K562 (cell line): ENCODE data around the gene NPIPB2. TPM values are rescaled to one million over a fixed set of nuclear protein-coding genes. Genes with fewer than 3 reads are reported as not detected.
A peak's percentile ranks its signal among the peaks of the same experiment; 100 is the strongest.

ENCODE experiments used
- BCL6 ChIP-seq: fragments of 250-450 bp; sonication (Bioruptor Pico); IDR thresholded peaks from 2 replicates; pipeline ENCODE4 v1.4.0; 2020
- ELF4 ChIP-seq: fragments of 450-650 bp; formaldehyde crosslinking; IDR thresholded peaks from 2 replicates; pipeline ENCODE4 v1.4.0; 2022; ENCODE audit warnings: missing genetic modification characterization
- MXI1 ChIP-seq: IDR thresholded peaks from 2 replicates; pipeline ENCODE4 v1.6.1; 2011; ENCODE audit warnings: low read depth, mild to moderate bottlenecking, improper control_type of control experiment, low read length
- POLR2H ChIP-seq: IDR thresholded peaks from 2 replicates; pipeline ENCODE4 v1.6.1; 2016; ENCODE audit warnings: missing genetic modification characterization, low read depth, mild to moderate bottlenecking, control low read depth, missing compliant biosample characterization, moderate library complexity
- SPI1 ChIP-seq: IDR thresholded peaks from 2 replicates; pipeline ENCODE4 v1.6.1; 2011; ENCODE audit warnings: low read depth, low read length, control low read depth, borderline replicate concordance
- TAF1 ChIP-seq: IDR thresholded peaks from 2 replicates; pipeline ENCODE4 v1.6.1; 2011; ENCODE audit warnings: mild to moderate bottlenecking, low read length, moderate library complexity; ENCODE audit not compliant: insufficient read depth, control insufficient read depth, severe bottlenecking; ENCODE audit errors: extremely low read depth
- ZNF561 ChIP-seq: fragments of 450-650 bp; formaldehyde crosslinking; conservative IDR thresholded peaks from 2 replicates; pipeline ENCODE4 v1.4.0; 2020; ENCODE audit warnings: mild to moderate bottlenecking, moderate library complexity
- polyA plus RNA-seq, 8 experiments: library from polyadenylated mRNA; depleted of rRNA in 4 of 8; stranded (reverse) in 5 of 8; unstranded in 3 of 8; fragments of >200 nt; fragmentation: Nextera tagmentation in 2 of 8; fragmentation: Illumina TruSeq in 1 of 8; extraction: Ambion mirVana in 2 of 8; extraction: Trizol in 1 of 8; gene quantifications; 2 replicates each; pipeline versions ENCODE4 v1.2.1 to v1.2.3, GENCODE V29; 2011 to 2014; ENCODE audit warnings: inconsistent platforms in 1 of 8, missing spikeins in 1 of 8
- total RNA-seq, 7 experiments: library from RNA; depleted of rRNA in 6 of 7; stranded (reverse); fragments of >200 nt in 6 of 7; fragmentation: Illumina TruSeq in 2 of 7; extraction: Trizol in 2 of 7; gene quantifications; 2 replicates each; pipeline versions ENCODE4 v1.2.1 to v1.2.3, GENCODE V29; 2011 to 2021; ENCODE audit warnings: low replicate concordance in 1 of 7
- TF ChIP-seq, protein P1 (sequence below), 2 experiments: fragments of 450-650 bp; IDR thresholded peaks; 2 replicates each; pipeline ENCODE4 v1.6.1; 2016; ENCODE audit warnings: mild to moderate bottlenecking in 2 of 2, borderline replicate concordance in 1 of 2, low read depth in 1 of 2, moderate library complexity in 1 of 2
- TF ChIP-seq, protein P2 (sequence below), 2 experiments: fragments of 450-650 bp in 1 of 2; sonication (generic) in 1 of 2; formaldehyde crosslinking; conservative IDR thresholded peaks; 2 replicates each; pipeline versions ENCODE4 v1.4.0 to v1.8.1; 2020 to 2022; ENCODE audit warnings: mild to moderate bottlenecking in 1 of 2, missing genetic modification reagents in 1 of 2
- TF ChIP-seq, protein P3 (sequence below): sonication (generic); formaldehyde crosslinking; IDR thresholded peaks from 2 replicates; pipeline ENCODE4 v1.8.1; 2023; ENCODE audit warnings: missing genetic modification reagents, mild to moderate bottlenecking, borderline replicate concordance
- TF ChIP-seq, protein P4 (sequence below): sonication (generic); formaldehyde crosslinking; IDR thresholded peaks from 2 replicates; pipeline ENCODE4 v1.8.0; 2022; ENCODE audit warnings: mild to moderate bottlenecking, missing genetic modification reagents

NPIPB2 gene
- total and polyA plus RNA-seq, 9 of the 15 experiments (the other 6 are each of a cell fraction or from before 2014, with no cell fraction given) = 0.21 to 2.9 (median 1.6) TPM; not detected in 1

DNA sequence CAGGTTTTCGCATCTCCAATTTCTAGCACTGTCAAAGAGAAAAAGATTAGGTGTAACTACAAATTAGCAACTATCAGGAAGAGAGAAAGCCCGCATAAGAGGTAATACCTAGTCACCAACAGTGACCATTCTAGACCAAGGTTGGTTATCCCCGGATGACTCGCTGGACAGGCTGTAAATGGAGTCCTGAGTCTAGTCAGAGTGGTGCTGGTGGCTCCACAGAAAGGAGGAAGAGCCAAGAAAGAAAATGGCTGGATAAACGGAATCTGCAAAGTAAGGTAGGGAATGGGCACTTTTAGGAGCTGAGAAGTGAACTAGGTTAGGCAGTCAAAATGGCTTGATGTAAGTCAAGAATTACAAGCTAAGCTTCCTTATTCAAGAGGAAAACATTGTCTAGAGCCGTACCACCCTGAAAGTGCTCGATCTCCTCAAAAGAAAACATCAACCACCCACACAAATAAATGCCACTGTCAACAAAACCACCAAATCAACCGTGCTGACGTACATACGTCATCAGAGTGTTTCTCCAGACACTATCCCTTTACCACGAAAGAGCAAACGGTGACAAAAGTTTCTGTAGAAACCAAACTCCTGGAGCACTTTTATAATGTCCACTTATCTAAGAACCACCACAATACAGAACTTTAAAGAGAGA is 28.3 kb downstream of the NPIPB2 start (continued):
- TF ChIP-seq, protein P1, sequence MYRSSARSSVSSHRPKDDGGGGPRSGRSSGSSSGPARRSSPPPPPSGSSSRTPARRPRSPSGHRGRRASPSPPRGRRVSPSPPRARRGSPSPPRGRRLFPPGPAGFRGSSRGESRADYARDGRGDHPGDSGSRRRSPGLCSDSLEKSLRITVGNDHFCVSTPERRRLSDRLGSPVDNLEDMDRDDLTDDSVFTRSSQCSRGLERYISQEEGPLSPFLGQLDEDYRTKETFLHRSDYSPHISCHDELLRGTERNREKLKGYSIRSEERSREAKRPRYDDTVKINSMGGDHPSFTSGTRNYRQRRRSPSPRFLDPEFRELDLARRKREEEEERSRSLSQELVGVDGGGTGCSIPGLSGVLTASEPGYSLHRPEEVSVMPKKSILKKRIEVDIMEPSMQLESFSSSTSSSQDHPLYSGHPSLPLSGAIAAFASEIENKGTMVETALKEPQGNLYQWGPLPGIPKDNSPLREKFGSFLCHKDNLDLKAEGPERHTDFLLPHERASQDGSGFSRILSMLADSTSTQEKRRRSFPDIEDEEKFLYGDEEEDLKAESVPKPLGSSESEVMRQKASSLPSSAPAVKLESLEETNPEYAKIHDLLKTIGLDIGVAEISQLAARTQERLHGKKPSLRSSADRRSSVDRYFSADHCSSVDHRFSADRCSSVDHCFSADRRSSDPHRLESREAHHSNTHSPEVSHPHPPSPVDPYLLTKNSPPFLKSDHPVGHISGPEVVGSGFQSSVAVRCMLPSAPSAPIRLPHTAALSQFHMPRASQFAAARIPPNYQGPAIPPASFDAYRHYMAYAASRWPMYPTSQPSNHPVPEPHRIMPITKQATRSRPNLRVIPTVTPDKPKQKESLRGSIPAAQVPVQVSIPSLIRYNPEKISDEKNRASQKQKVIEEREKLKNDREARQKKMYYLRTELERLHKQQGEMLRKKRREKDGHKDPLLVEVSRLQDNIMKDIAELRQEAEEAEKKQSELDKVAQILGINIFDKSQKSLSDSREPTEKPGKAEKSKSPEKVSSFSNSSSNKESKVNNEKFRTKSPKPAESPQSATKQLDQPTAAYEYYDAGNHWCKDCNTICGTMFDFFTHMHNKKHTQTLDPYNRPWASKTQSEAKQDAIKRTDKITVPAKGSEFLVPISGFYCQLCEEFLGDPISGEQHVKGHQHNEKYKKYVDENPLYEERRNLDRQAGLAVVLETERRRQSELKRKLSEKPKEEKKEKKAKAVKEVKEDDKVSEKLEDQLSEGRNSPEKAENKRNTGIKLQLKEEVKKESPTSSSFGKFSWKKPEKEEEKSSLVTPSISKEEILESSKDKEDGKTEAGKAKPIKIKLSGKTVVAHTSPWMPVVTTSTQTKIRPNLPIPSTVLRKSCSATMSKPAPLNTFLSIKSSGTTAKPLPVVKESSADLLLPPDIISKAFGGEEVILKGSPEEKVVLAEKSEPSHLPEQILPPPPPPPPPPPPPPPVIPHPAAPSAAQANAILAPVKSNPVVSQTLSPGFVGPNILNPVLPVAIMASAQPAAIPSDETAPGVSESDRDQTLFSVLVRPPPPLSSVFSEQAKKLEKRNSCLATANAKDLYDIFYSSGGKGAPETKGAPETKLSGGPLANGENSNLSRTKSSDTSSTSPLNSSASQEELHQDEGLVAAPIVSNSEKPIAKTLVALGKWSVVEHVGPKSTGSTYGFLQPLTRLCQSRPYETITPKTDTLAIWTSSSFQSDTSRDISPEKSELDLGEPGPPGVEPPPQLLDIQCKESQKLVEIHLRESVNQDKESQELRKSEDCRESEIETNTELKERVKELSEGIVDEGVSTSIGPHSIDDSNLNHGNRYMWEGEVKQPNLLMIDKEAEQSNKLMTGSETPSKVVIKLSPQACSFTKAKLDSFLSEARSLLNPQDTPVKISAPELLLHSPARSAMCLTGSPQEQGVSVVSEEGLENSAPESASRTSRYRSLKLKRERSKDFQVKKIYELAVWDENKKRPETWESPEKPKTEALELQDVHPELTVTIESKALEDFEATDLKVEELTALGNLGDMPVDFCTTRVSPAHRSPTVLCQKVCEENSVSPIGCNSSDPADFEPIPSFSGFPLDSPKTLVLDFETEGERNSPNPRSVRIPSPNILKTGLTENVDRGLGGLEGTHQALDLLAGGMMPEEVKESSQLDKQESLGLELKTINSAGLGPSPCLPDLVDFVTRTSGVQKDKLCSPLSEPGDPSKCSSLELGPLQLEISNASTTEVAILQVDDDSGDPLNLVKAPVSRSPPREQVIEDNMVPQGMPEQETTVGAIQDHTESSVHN (IDR thresholded peaks at IDR 0.05; ENCODE audit: borderline replicate concordance in 1 of 2, low read depth in 1 of 2) = 0 out of 4 replicates have a peak, but pooled peaks of 1 of the 2 experiments have one; percentile 21
- TF ChIP-seq, protein P2, sequence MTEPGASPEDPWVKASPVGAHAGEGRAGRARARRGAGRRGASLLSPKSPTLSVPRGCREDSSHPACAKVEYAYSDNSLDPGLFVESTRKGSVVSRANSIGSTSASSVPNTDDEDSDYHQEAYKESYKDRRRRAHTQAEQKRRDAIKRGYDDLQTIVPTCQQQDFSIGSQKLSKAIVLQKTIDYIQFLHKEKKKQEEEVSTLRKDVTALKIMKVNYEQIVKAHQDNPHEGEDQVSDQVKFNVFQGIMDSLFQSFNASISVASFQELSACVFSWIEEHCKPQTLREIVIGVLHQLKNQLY (CRISPR knock-in tag; conservative IDR thresholded peaks at IDR 0.05) = no peak
- TF ChIP-seq MXI1 = no peak
- no peak for TF ChIP-seq ZNF561 (CRISPR knock-in tag)
- TF ChIP-seq, protein P3, sequence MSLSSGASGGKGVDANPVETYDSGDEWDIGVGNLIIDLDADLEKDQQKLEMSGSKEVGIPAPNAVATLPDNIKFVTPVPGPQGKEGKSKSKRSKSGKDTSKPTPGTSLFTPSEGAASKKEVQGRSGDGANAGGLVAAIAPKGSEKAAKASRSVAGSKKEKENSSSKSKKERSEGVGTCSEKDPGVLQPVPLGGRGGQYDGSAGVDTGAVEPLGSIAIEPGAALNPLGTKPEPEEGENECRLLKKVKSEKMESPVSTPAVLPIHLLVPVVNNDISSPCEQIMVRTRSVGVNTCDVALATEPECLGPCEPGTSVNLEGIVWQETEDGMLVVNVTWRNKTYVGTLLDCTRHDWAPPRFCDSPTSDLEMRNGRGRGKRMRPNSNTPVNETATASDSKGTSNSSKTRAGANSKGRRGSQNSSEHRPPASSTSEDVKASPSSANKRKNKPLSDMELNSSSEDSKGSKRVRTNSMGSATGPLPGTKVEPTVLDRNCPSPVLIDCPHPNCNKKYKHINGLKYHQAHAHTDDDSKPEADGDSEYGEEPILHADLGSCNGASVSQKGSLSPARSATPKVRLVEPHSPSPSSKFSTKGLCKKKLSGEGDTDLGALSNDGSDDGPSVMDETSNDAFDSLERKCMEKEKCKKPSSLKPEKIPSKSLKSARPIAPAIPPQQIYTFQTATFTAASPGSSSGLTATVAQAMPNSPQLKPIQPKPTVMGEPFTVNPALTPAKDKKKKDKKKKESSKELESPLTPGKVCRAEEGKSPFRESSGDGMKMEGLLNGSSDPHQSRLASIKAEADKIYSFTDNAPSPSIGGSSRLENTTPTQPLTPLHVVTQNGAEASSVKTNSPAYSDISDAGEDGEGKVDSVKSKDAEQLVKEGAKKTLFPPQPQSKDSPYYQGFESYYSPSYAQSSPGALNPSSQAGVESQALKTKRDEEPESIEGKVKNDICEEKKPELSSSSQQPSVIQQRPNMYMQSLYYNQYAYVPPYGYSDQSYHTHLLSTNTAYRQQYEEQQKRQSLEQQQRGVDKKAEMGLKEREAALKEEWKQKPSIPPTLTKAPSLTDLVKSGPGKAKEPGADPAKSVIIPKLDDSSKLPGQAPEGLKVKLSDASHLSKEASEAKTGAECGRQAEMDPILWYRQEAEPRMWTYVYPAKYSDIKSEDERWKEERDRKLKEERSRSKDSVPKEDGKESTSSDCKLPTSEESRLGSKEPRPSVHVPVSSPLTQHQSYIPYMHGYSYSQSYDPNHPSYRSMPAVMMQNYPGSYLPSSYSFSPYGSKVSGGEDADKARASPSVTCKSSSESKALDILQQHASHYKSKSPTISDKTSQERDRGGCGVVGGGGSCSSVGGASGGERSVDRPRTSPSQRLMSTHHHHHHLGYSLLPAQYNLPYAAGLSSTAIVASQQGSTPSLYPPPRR (CRISPR knock-in tag) = no peak
- TF ChIP-seq TAF1 = no peak
- TF ChIP-seq ELF4 (CRISPR knock-in tag) = no peak
- peak; percentile 34; the same call in 1 of the 2 replicates for TF ChIP-seq SPI1
- TF ChIP-seq BCL6 (CRISPR knock-in tag) = no peak
- TF ChIP-seq, protein P4, sequence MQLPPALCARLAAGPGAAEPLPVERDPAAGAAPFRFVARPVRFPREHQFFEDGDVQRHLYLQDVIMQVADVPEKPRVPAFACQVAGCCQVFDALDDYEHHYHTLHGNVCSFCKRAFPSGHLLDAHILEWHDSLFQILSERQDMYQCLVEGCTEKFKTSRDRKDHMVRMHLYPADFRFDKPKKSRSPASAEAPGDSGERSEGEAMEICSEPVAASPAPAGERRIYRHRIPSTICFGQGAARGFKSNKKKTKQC (CRISPR knock-in tag) = no peak
- TF ChIP-seq POLR2H (tag) = 0 out of 2 replicates have a peak, but pooled peaks have one; percentile 30
